Measurements from ENCODE around the gene IFITM2.

DNA sequence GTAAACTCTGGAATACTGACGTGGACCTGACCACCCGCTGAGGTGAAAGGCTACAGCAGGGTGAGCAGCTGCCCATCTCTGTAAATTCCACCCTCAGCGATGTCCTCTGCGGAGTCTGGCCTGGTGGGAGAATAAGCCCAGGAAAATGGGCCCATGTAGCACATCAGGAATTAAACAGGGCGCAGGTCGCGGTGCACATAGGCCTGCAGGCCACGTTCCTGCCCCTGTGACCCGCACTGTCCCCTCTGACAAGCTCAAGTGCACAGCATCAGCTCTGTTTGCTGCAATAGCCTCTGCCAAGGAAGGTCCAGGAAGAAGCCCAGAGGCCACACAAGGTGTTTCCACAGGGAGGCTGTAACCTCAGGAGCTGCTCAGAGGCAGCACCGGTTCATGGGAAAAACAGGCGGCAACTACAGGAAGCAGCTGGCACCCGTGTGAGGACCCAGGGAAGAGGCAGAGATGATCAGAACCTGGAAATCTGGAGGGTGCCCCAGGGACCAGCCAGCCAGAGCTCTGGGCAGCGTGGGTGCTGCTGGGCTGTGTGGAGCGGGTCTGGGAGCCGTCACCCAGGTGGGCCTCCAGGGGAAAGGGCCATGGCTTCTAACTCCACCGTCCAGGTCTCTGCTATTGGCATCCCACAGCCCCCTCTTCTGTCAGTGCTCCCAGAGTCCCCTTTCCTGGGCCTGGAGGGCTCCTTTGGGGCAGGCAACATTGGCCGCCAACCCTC lies 808 bp upstream of the IFITM2 start:
- TF ChIP-seq CTCF (conservative IDR thresholded peaks at IDR 0.05; ENCODE audit: low read length) (no peak), EZH2phosphoT487 (IDR thresholded peaks at IDR 0.05; ENCODE audit: borderline replicate concordance) (no peak)
